Stimulated activated CD4-positive, alpha-beta T cell treated with anti-CD3 and anti-CD28 coated beads, TNF-alpha, amount 100 ng/mL, for 4 hours (primary cell): Measurements from ENCODE around the gene ZNF219.

Source experiments
- DNase-seq, 3 experiments: peaks; one replicate each; pipeline ENCODE4 v3.0.0-alpha.2; 2020; ENCODE audit warnings: low read depth in 3 of 3

The ZNF219 gene

DNA sequence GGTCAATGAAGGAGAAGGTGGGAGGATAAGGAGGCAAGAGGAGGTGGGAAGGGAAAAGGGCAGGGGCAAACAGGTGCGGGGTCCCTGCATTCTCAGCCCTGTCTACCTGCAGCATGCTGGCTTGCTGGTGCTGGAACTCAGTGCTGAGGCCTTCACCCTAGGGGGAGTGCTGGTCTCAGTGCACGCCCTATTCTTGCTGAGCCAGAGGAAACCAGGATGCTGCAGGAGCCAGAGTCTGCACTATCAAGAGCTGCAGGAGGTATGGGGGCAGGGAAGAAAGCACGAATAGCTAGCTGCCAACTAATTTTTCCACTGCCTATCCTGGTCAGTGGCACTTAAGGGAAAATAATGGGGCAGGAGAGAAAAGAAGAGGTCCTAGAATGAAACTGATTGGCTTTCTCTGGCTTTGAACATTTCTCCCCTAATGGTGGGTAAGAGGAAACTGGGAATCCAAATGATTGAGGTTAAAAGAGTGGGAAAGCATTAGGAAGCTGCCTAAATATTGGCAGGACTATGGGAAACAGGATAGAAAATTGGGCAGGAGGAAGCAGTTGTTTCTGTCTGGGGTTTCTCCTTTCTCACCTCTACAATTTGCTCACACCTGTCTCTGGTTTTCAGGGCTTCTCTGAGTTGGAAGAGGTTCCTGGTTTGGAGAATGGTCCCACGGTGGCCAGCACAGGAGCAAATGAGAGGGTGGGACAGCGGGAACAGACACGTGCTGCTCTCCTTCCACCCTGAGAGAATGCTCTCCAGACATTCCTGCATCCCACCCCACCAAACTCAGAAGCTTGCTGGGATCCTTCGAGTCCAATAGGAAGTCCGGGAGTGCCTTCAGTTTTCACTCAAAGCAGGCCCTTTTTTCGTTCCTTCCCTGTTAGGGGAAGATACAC lies 4.3 kb upstream of the ZNF219 start:
- no peak for DNase-seq

GRCh38 chr14:21101802-21102413 lies 3.5 kb upstream of the ZNF219 start:
- DNase-seq: no peak

GRCh38 chr14:21100931-21101330 lies 2.5 kb upstream of the ZNF219 start, which contains the start of gene TMEM253:
TMEM253 (plus strand) TSS chr14:21101066; CDS start chr14:21101344, 278 bp downstream.
- DNase-seq: no peak

GRCh38 chr14:21099596-21099985 lies 1.1 kb upstream of the ZNF219 start:
- no peak for DNase-seq

GRCh38 chr14:21098892-21099595 lies 589 bp upstream of the ZNF219 start:
- no peak for DNase-seq

GRCh38 chr14:21097636-21098075 lies 799 bp downstream of the ZNF219 start:
- DNase-seq: no peak

GRCh38 chr14:21096978-21097635 lies 1.3 kb downstream of the ZNF219 start:
- DNase-seq: no peak

GRCh38 chr14:21096438-21096837 lies 2.0 kb downstream of the ZNF219 start:
- no peak for DNase-seq

GRCh38 chr14:21095430-21096205 lies 2.8 kb downstream of the ZNF219 start:
- no peak for DNase-seq

DNA sequence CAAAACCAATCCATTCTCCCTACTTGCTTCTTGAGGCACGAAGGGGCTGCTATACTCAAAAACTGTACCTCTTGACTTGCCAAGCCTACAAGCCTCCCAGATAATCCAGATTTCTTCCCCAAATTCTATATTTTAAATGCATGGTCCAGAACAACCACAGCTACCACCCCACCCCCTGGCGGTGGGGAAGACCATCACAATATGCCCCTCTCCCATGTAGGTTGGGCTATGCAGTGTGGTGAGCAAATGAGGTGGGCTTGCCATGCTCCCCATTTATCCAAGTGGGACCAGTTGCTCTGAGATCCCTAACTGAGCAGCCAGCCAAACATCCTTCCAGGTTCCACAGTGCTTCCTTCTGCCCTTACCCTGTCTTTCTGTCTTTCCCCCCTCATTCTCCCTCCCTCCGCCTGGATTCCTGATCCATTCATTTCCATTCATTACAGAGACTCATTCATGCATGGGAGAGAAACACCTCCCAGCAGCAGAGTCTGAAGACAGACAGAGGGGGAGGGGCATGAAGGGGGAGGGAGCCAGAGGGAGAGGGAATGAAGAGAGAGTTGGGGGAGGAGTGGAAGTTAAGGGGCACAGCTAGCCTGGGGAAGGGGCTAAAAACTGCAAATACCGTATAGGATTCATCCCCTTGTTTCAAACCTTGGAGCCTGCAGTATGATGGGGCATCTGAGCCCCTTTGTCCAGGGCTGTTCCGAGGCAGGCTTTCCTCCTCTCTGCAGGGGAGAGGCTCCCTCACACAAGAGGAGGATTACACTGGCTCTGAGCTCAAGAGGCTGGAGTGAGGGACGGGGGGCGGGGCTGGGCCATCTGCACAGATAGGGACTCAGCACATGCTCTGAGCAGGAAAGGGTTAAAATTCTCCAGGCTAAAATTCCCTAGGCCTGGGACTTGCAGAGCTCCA lies 4.4 kb downstream of the ZNF219 start:
- DNase-seq: no peak

- no peak for DNase-seq
These were observed 5.4 kb downstream of the ZNF219 start for GRCh38 chr14:21093018-21093417.

GRCh38 chr14:21092273-21093011 lies 6.0 kb downstream of the ZNF219 start:
- DNase-seq: peak; percentile 83 to 91 (median 85)

- no peak for DNase-seq
These were observed 6.6 kb downstream of the ZNF219 start for GRCh38 chr14:21091821-21092272.

GRCh38 chr14:21090940-21091663 lies 7.4 kb downstream of the ZNF219 start:
- no peak for DNase-seq

DNA sequence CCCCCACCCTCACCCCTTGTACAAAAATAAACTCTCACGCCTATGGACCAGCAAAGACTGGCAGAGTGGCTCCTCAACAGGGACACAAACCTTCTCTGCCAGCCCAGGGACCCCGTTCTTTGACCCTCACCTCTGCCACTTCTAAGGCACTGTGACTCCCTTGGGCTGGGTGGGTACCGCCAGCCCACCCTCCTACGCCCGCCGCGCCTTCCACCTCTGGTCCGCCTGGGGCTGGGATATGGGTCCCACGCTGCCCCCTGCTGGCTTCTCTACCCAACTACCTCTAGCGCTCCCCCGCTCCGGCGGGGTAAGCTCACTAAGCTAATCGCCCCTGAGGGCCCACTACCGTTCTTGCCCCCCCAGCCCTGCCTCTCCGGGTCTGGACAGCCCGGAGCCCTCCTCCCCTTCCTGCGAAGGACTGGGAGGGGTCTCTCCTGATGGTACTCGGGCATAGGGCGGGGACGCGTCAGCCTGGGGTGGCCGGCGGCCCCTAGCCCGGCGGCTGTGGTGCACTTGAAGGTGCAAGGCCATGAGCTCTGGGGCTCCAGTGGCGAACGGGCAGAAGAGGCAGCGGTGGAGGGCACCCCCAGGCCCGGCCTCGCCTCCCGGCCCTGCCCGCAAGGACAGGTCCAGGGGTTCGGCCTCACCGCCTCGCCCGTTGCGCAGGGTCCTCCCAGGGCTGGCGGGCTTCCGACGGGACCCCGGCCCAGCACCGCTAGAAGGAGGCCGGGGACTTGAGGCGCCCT lies 8.1 kb downstream of the ZNF219 start:
- DNase-seq: no peak

DNA sequence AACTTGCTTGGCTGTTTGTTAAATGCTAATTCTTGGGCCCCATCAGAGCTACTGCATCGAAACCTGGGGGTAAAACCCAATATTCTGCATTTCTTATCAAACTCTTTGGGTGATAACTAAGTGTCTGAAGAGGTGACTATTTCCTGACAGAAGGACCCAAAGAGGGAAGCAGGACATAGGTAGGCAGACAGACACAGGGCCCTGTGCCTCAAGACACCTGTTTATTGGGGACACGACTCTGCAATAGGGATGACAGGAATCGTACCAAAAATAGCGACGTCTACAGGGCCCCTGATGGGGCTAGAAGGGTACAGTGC lies 8.6 kb downstream of the ZNF219 start:
- DNase-seq: no peak

DNA sequence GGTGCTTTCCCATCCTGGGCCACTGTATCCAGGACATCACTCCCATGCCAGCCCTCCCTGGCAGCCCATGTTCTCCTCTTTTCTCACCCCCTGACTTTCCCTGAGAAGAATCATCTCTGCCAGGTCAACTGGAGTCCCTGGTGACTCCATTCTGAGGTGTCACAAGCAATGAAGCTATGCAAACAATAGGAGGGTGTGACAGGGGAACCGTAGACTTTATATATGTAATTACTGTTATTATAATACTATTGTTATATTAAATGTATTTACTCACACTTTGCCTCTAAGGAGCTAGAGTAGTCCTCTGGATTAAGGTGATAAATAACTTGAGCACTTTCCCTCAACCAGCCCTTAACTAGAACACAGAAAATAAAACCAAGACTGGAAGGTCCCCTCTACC lies 9.2 kb downstream of the ZNF219 start:
- DNase-seq: no peak

DNA sequence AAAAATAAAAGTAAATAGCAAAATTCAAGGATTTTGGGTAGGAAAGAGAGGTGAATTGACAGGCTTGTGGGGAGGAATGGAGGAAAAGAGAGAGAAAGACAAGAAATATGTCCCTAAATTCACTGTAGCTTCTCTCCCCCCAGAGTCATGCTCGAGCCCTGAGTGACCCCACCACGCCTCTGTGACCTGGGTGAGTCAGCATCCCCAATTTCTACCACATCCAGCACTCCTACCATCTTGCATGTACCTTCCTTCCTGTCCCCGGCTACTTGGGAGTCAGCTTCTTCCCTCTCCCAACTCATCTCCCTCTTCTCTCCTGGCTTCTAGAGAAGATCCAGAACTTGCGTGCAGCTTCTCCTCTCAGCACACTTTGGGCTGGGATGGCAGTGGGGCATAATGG lies 9.8 kb downstream of the ZNF219 start:
- no peak for DNase-seq
